Measurements from ENCODE around the gene RIPOR3. TPM values are rescaled to one million over a fixed set of nuclear protein-coding genes. Genes with fewer than 3 reads are reported as not detected.
A peak's percentile ranks its signal among the peaks of the same experiment; 100 is the strongest.

RIPOR3 gene
- total and polyA plus RNA-seq, 12 donors: 1.6 to 50.2 (median 3.3) TPM

- no peaks in the 10 kb centered on the region for H3K27me3 ChIP-seq
- DNase-seq (no peak), ATAC-seq (no peak)
- no peak overlapping the region for H3K4me3 ChIP-seq
- H3K36me3 ChIP-seq: no peaks in the 10 kb centered on the region
- intact Hi-C loops (cut with DNase I): no loop called here
- peak overlapping the region in 7 of 10 donors; percentile 60 to 82 (median 75) for H3K27ac ChIP-seq
- peaks cover 8 to 40% (median 24%) of the 10 kb centered on the region in 9 donors for H3K4me1 ChIP-seq
- WGBS, 2 donors: 92% methylated on average over 10 of the region's 10 CpGs
- no peaks in the 10 kb centered on the region for H3K9me3 ChIP-seq
- no peak for TF ChIP-seq CTCF (IDR thresholded peaks at IDR 0.05)
Measured at GRCh38 chr20:50725724-50726005, 34.3 kb upstream of the RIPOR3 start.

GRCh38 chr20:50724851-50725723, 33.7 kb upstream of the RIPOR3 start:
- Histone ChIP-seq H3K27me3 (no peaks in the 10 kb centered on the region), H3K4me1 (peaks cover 8 to 35% (median 19%) of the 10 kb centered on the region in 9 donors), H3K36me3 (no peaks in the 10 kb centered on the region), H3K9me3 (no peaks in the 10 kb centered on the region), H3K27ac (peak overlapping the region; percentile 61 to 82 (median 73)), H3K4me3 (no peak overlapping the region)
- ATAC-seq: peak; percentile 80 to 94 (median 85)
- peak; percentile 59 to 68 for DNase-seq
- intact Hi-C loops (cut with DNase I): loop anchor here in 1 of 10 donors (5.0 kb wide), 1 partner anchor 63 kb away; no protein-coding TSS in a partner anchor
- no peak for TF ChIP-seq CTCF (IDR thresholded peaks at IDR 0.05)
- 35% methylated on average over 14 of the region's 14 CpGs for WGBS, 2 donors

GRCh38 chr20:50724112-50724725, 32.9 kb upstream of the RIPOR3 start:
- Histone ChIP-seq H3K9me3 (no peaks in the 10 kb centered on the region), H3K36me3 (no peaks in the 10 kb centered on the region), H3K27ac (peak overlapping the region; percentile 61 to 82 (median 73)), H3K27me3 (no peaks in the 10 kb centered on the region), H3K4me1 (peaks cover 8 to 35% (median 18%) of the 10 kb centered on the region in 9 donors), H3K4me3 (no peak overlapping the region)
- WGBS, 2 donors: 87 to 88% methylated on average over 7 of the region's 7 CpGs
- TF ChIP-seq CTCF (IDR thresholded peaks at IDR 0.05): no peak
- ATAC-seq: no peak
- DNase-seq: no peak
- intact Hi-C loops (cut with DNase I): loop anchor here in 1 of 10 donors (5.0 kb wide), 1 partner anchor 62 kb away; no protein-coding TSS in a partner anchor

- DNase-seq: no peak
- Histone ChIP-seq H3K4me1 (peaks cover 8 to 35% (median 18%) of the 10 kb centered on the region in 9 donors), H3K4me3 (no peak overlapping the region), H3K27me3 (no peaks in the 10 kb centered on the region), H3K9me3 (no peaks in the 10 kb centered on the region), H3K27ac (peak overlapping the region in 6 of 10 donors; percentile 64 to 80 (median 73)), H3K36me3 (no peaks in the 10 kb centered on the region)
- intact Hi-C loops (cut with DNase I): loop anchor here in 1 of 10 donors (5.0 kb wide), 1 partner anchor 61 kb away; no protein-coding TSS in a partner anchor
- TF ChIP-seq CTCF (IDR thresholded peaks at IDR 0.05): no peak
- ATAC-seq: no peak
- 90 to 93% methylated on average over 9 of the region's 9 CpGs for WGBS, 2 donors
Measured at GRCh38 chr20:50723672-50724071, 32.3 kb upstream of the RIPOR3 start.
